SH-SY5Y (cell line): ENCODE measurements around the gene IL5.

Source experiments
- GATA2 ChIP-seq: IDR thresholded peaks from 2 replicates; pipeline ENCODE4 v1.6.1; 2011; ENCODE audit warnings: mild to moderate bottlenecking, low read depth, low read length
- GATA3 ChIP-seq: IDR thresholded peaks from 2 replicates; pipeline ENCODE4 v1.6.1; 2011; ENCODE audit warnings: low read depth, mild to moderate bottlenecking, low read length, moderate library complexity

- TF ChIP-seq GATA2 = no peak
- TF ChIP-seq GATA3 = no peak
Measured at GRCh38 chr5:132592521-132592920, 49.2 kb upstream of the IL5 start.
